Type B pancreatic cell (in vitro differentiated cells): Measurements from ENCODE around the gene HHEX. TPM values are rescaled to one million over a fixed set of nuclear protein-coding genes. Genes with fewer than 3 reads are reported as not detected.

ENCODE experiments used
- DNase-seq: peaks from one replicate; pipeline ENCODE4 v3.0.0; 2021; ENCODE audit warnings: mixed read lengths; ENCODE audit not compliant: unreplicated experiment; ENCODE audit errors: extremely low spot score
- H3K27ac Mint-ChIP-seq: 2 replicates; pipeline ENCODE4 v1.8.0; 2021; ENCODE audit warnings: mild to moderate bottlenecking, mixed read lengths
- H3K27me3 Mint-ChIP-seq: 2 replicates; pipeline ENCODE4 v1.8.0; 2021; ENCODE audit warnings: mixed read lengths
- H3K36me3 Mint-ChIP-seq: 2 replicates; pipeline ENCODE4 v1.8.0; 2021; ENCODE audit warnings: mixed read lengths
- H3K4me1 Mint-ChIP-seq: one replicate; pipeline ENCODE4 v1.8.0; 2021; ENCODE audit warnings: mixed read lengths; ENCODE audit not compliant: unreplicated experiment
- H3K4me3 Mint-ChIP-seq: 2 replicates; pipeline ENCODE4 v1.8.0; 2021; ENCODE audit warnings: mild to moderate bottlenecking, mixed read lengths
- H3K9me3 Mint-ChIP-seq: 2 replicates; pipeline ENCODE4 v1.8.0; 2021; ENCODE audit warnings: mixed read lengths
- total RNA-seq: library from RNA; stranded (reverse); gene quantifications from 2 replicates; pipeline ENCODE4 v1.2.1, GENCODE V29; 2021; ENCODE audit warnings: low replicate concordance
- TF ChIP-seq, protein P1 (sequence below): fragments of 200-600 bp; sonication (generic); conservative IDR thresholded peaks from 2 replicates; pipeline ENCODE4 v1.5.0; 2021; ENCODE audit warnings: antibody characterized with exemption, mild to moderate bottlenecking

The HHEX gene
- total RNA-seq, 1 donor from 2014 or later, result 6.7 TPM

DNA sequence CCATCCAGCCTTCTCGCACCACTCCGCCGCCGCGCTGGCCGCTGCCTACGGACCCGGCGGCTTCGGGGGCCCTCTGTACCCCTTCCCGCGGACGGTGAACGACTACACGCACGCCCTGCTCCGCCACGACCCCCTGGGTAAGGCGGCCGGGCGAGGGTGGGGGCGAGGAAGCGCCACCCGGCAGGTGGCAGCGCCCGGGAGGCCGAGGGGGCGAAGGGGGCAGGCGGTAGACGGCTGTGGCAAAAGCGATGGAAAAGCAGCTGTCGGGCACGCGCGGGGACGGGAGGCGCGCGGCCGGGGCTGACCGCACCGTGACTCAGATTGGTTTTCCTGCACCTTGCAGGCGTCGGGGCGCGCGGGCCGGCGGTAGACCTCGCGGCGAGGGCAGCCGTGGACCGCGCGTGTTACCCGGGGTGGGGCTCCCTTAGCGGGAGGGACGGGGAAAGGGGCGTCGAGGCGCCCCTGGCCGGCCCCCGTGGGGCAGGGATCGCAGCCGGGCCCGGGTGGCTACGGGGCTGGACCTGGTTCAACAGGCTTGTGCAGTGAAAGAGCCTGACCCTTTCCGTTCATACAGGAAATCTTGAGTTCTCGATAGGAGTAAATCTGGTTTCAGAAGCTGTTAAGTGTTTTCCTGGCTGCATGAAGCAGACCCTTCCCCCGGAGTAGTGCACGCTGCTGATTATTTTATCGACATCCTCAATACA lies 608 bp downstream of the HHEX start:
- TF ChIP-seq, protein P1, sequence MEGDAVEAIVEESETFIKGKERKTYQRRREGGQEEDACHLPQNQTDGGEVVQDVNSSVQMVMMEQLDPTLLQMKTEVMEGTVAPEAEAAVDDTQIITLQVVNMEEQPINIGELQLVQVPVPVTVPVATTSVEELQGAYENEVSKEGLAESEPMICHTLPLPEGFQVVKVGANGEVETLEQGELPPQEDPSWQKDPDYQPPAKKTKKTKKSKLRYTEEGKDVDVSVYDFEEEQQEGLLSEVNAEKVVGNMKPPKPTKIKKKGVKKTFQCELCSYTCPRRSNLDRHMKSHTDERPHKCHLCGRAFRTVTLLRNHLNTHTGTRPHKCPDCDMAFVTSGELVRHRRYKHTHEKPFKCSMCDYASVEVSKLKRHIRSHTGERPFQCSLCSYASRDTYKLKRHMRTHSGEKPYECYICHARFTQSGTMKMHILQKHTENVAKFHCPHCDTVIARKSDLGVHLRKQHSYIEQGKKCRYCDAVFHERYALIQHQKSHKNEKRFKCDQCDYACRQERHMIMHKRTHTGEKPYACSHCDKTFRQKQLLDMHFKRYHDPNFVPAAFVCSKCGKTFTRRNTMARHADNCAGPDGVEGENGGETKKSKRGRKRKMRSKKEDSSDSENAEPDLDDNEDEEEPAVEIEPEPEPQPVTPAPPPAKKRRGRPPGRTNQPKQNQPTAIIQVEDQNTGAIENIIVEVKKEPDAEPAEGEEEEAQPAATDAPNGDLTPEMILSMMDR, result no peak
- H3K4me1 Mint-ChIP-seq, result no peaks in the 10 kb centered on the region
- H3K36me3 Mint-ChIP-seq, result peaks cover 3% of the 10 kb centered on the region
- peaks cover 86% of the 10 kb centered on the region for H3K27me3 Mint-ChIP-seq
- H3K27ac Mint-ChIP-seq, result no peak overlapping the region
- peak overlapping the region; percentile 82 for H3K4me3 Mint-ChIP-seq
- DNase-seq, result no peak
- H3K9me3 Mint-ChIP-seq, result peaks cover 12% of the 10 kb centered on the region

DNA sequence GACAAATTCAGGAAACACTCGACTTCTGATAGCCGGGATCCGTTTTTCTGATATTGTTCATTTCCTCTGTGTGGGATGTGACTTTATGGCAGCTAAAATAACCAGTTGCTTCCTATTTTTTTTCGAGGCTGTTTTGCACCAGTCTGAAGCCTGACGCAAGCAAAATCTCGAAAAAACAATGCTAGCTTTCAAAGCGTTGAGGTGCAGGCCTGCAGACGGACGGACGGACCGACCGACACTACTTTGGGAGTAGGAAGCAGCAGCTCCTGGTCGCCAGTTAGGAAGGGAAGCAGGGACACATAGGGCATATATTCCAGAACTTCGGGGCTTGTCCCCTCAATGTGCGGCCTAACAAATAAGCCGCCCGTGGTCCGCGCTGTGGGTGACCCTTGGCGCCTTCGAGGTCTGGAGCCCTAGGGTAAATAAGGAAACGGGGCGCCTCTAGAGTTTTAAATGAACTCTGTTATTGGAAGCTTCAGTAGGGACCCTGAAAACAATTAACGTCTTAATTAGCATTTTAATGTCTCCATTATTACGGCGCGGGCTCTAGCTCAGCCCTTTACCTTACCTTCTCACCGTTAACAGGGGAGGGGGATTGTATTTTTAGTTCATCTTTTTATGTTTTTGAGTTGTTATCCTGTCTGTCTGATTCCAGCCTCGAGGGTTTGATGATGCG lies 1.3 kb downstream of the HHEX start:
- H3K4me3 Mint-ChIP-seq, result peak overlapping the region; percentile 82
- H3K27me3 Mint-ChIP-seq, result peaks cover 84% of the 10 kb centered on the region
- no peaks in the 10 kb centered on the region for H3K4me1 Mint-ChIP-seq
- H3K9me3 Mint-ChIP-seq, result peaks cover 5% of the 10 kb centered on the region
- TF ChIP-seq, protein P1, result no peak
- DNase-seq, result no peak
- peaks cover 3% of the 10 kb centered on the region for H3K36me3 Mint-ChIP-seq
- no peak overlapping the region for H3K27ac Mint-ChIP-seq

DNA sequence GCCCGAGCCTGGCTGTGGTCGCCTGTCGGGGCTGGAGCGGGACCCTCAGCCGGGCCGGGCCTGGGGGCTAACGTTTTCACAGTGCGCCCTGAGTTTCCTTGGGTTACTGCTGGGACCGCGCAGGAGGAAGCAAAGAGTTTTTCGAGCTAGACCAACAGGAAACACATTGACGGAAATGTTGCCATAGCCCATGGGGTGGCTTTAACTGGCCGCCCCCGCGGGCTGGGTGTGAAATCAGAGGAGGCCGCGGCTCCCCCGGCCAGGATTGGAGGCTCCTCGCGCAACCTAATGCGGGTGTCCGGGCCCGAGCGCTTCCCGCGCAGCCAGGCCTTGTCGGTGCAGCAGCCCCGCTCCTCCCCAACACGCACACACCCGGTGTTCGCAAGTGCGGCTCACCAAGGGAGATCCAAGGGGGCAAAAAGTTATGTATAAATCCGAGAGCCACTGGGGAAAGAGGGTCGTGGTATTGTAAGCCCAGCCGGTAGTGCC lies 1.9 kb downstream of the HHEX start:
- H3K9me3 Mint-ChIP-seq, result peaks cover 4% of the 10 kb centered on the region
- TF ChIP-seq, protein P1, result no peak
- peaks cover 3% of the 10 kb centered on the region for H3K36me3 Mint-ChIP-seq
- peak overlapping the region; percentile 82 for H3K4me3 Mint-ChIP-seq
- no peaks in the 10 kb centered on the region for H3K4me1 Mint-ChIP-seq
- peaks cover 84% of the 10 kb centered on the region for H3K27me3 Mint-ChIP-seq
- no peak for DNase-seq
- H3K27ac Mint-ChIP-seq, result peak overlapping the region; percentile 30

DNA sequence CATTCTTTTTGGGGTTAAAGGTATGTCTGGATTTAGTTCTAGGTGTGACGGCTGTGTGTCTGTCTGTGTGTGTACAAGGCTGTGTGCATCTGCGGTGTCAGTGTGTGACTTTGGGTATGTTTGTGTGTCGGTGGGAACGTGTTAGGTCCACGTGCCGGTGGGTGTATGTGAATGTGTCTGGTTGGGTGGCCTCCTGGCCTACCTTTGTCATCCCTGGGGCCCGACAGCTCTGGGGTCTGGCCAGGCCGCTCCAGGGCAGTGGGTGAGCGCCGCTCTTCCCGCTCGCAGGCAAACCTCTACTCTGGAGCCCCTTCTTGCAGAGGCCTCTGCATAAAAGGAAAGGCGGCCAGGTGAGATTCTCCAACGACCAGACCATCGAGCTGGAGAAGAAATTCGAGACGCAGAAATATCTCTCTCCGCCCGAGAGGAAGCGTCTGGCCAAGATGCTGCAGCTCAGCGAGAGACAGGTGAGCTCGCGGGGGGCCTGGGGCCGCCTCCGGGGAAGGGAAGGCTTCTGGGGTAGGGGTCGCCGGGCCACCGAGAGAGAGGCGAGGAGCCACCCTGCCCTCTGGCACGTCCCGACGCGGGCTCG lies 2.4 kb downstream of the HHEX start:
- Mint-ChIP-seq H3K9me3 (peaks cover 4% of the 10 kb centered on the region), H3K4me1 (no peaks in the 10 kb centered on the region), H3K36me3 (peaks cover 3% of the 10 kb centered on the region), H3K4me3 (peak overlapping the region; percentile 82), H3K27me3 (peaks cover 84% of the 10 kb centered on the region), H3K27ac (peak overlapping the region; percentile 30)
- TF ChIP-seq, protein P1, result no peak
- no peak for DNase-seq

DNA sequence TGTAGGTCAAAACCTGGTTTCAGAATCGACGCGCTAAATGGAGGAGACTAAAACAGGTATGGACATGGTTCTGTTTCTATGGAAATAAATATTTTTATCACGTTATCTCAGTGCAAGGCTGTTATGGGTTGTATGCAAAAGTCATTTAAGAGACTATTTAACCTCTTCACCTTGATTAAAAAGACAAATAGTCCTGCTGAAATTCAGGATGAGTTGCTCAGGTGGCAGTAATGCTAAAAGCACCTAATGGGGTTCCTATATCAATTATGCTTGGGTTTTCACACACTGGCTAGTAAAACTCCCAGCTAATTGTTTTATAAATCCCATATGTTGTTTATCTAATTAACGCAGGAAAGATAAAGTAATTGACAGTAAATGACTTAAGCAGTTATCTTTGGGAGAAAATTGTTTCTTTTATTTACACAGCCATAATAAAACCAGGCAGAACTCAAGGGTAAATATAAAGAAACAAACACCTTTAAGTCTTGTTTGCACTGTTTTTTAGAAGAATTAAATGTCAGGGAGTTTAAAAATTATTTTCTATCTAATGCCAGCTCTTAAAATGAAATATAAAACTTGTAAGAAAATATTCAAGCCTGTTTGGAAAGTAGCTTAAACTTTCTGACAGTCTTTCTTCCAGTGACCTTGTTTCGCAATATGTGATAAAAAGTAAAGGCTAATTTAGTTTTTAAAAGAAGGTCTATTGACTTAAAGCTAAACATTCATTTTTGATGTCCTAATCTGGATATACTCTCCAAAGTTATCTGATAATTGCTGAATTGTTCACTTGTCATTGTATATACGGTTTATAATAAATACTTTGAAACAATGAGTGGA lies 3.2 kb downstream of the HHEX start:
- no peak for DNase-seq
- no peaks in the 10 kb centered on the region for H3K4me1 Mint-ChIP-seq
- peaks cover under 1% of the 10 kb centered on the region for H3K9me3 Mint-ChIP-seq
- H3K27me3 Mint-ChIP-seq, result peaks cover 86% of the 10 kb centered on the region
- H3K27ac Mint-ChIP-seq, result no peak overlapping the region
- H3K4me3 Mint-ChIP-seq, result peak overlapping the region; percentile 72
- TF ChIP-seq, protein P1, result no peak
- H3K36me3 Mint-ChIP-seq, result peaks cover under 1% of the 10 kb centered on the region
